ENCODE measurements around the gene PSME3IP1. TPM values are rescaled to one million over a fixed set of nuclear protein-coding genes. Genes with fewer than 3 reads are reported as not detected.

Gene PSME3IP1
- total RNA-seq: 54.8 TPM
- long read RNA-seq, transcript FAM192A-201 (7 exons, 2,848 nt): major isoform, 16 of 43 reads
- long read RNA-seq, partial matches to known transcripts: 4 of 43 reads
- long read RNA-seq, other reads (novel, unspliced or antisense): 22 of 43 reads

- ATAC-seq (ENCODE audit: poor library complexity) (peak; percentile 97), DNase-seq (peak; percentile 98)
Observed at GRCh38 chr16:57185945-57186871, at the start of gene PSME3IP1, which contains the start of gene RSPRY1. Gene PSME3IP1 (minus strand): TSS chr16:57186039. CDS start chr16:57173854, 12,185 bp downstream. Gene RSPRY1 (plus strand): TSS chr16:57186329. CDS start chr16:57204659, 18,330 bp downstream.

GRCh38 chr16:57235128-57236021 lies 49.5 kb upstream of the PSME3IP1 start:
- ATAC-seq (ENCODE audit: poor library complexity): peak; percentile 59
- intact Hi-C loops (cut with DNase I): no loop called here
- no peak for DNase-seq

More at GRCh38 chr16:57185945-57186871, at the start of gene PSME3IP1, which contains the start of gene RSPRY1:
- intact Hi-C loops (cut with DNase I): no loop called here

GRCh38 chr16:57234707-57235092 lies 48.9 kb upstream of the PSME3IP1 start:
- ATAC-seq (ENCODE audit: poor library complexity) (no peak), DNase-seq (no peak)
- intact Hi-C loops (cut with DNase I): no loop called here

GRCh38 chr16:57233944-57234706 lies 48.3 kb upstream of the PSME3IP1 start:
- intact Hi-C loops (cut with DNase I): no loop called here
- no peak for DNase-seq
- peak; percentile 91 for ATAC-seq (ENCODE audit: poor library complexity)

GRCh38 chr16:57231821-57232350 lies 46.0 kb upstream of the PSME3IP1 start:
- ATAC-seq (ENCODE audit: poor library complexity) (no peak), DNase-seq (no peak)
- intact Hi-C loops (cut with DNase I): no loop called here

GRCh38 chr16:57229079-57229478 lies 43.2 kb upstream of the PSME3IP1 start:
- DNase-seq (no peak), ATAC-seq (ENCODE audit: poor library complexity) (no peak)
- intact Hi-C loops (cut with DNase I): no loop called here

- ATAC-seq (ENCODE audit: poor library complexity) (no peak), DNase-seq (no peak)
- intact Hi-C loops (cut with DNase I): no loop called here
Observed at GRCh38 chr16:57226701-57227621, 41.1 kb upstream of the PSME3IP1 start.

GRCh38 chr16:57225978-57226377 lies 40.1 kb upstream of the PSME3IP1 start:
- intact Hi-C loops (cut with DNase I): no loop called here
- DNase-seq (no peak), ATAC-seq (ENCODE audit: poor library complexity) (no peak)

GRCh38 chr16:57224651-57225335 lies 39.0 kb upstream of the PSME3IP1 start:
- intact Hi-C loops (cut with DNase I): no loop called here
- DNase-seq (no peak), ATAC-seq (ENCODE audit: poor library complexity) (no peak)

GRCh38 chr16:57223057-57223456 lies 37.2 kb upstream of the PSME3IP1 start:
- intact Hi-C loops (cut with DNase I): no loop called here
- DNase-seq: no peak
- no peak for ATAC-seq (ENCODE audit: poor library complexity)

- DNase-seq (no peak), ATAC-seq (ENCODE audit: poor library complexity) (no peak)
- intact Hi-C loops (cut with DNase I): no loop called here
Observed at GRCh38 chr16:57216968-57217367, 31.1 kb upstream of the PSME3IP1 start.

GRCh38 chr16:57213462-57213861 lies 27.6 kb upstream of the PSME3IP1 start:
- no peak for DNase-seq
- intact Hi-C loops (cut with DNase I): no loop called here
- ATAC-seq (ENCODE audit: poor library complexity): no peak

GRCh38 chr16:57209780-57210179 lies 23.9 kb upstream of the PSME3IP1 start:
- no peak for ATAC-seq (ENCODE audit: poor library complexity)
- intact Hi-C loops (cut with DNase I): no loop called here

GRCh38 chr16:57208926-57209325 lies 23.1 kb upstream of the PSME3IP1 start:
- intact Hi-C loops (cut with DNase I): no loop called here
- ATAC-seq (ENCODE audit: poor library complexity): no peak
- DNase-seq: no peak

More at GRCh38 chr16:57209780-57210179, 23.9 kb upstream of the PSME3IP1 start:
- DNase-seq: no peak

- intact Hi-C loops (cut with DNase I): no loop called here
- no peak for ATAC-seq (ENCODE audit: poor library complexity)
Observed at GRCh38 chr16:57204675-57205074, 18.8 kb upstream of the PSME3IP1 start.

GRCh38 chr16:57203451-57203850 lies 17.6 kb upstream of the PSME3IP1 start:
- no peak for ATAC-seq (ENCODE audit: poor library complexity)

More at GRCh38 chr16:57204675-57205074, 18.8 kb upstream of the PSME3IP1 start:
- DNase-seq: no peak

More at GRCh38 chr16:57203451-57203850, 17.6 kb upstream of the PSME3IP1 start:
- intact Hi-C loops (cut with DNase I): no loop called here
- DNase-seq: no peak

Data from Right ventricle myocardium superior (tissue), 1 donor.